ENCODE data around the gene RNASET2.
"Not testable (repeated sequence)": the region's sequence is repeated elsewhere in the genome, so short reads cannot be mapped to it uniquely, and the experiment has no call there.

RNASET2 gene

DNA sequence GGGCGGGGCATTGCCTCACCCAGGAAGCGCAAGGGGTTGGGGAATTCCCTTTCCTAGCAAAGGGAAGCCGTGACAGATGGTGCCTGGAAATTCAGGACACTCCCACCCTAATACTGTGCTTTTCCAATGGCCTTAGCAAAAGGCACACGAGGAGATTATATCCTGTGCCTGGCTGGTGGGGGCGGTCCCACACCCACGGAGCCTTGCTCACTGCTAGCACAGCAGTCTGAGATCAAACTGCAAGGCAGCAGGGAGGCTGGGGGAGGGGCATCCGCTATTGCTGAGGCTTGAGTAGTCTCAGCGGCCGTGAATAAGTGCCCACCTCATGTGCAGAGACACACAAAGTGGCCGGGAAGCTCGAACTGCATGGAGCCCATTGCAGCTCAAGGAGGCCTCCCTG lies 71.4 kb downstream of the RNASET2 start:
- not testable (repeated sequence) for H3K27me3 ChIP-seq (ENCODE audit: control insufficient read depth, insufficient read depth, low read length); H3K9me3 ChIP-seq (replicated peaks; ENCODE audit: low read length); H3K9ac ChIP-seq (ENCODE audit: low read depth, low read length); H3K4me2 ChIP-seq (ENCODE audit: low read length); H3K4me3 ChIP-seq (ENCODE audit: low read length); H3K36me3 ChIP-seq (ENCODE audit: insufficient read depth, low read length); H3K4me1 ChIP-seq (ENCODE audit: control insufficient read depth, insufficient read depth, low read length)

GRCh38 chr6:166879594-166879993 lies 76.8 kb downstream of the RNASET2 start:
- Histone ChIP-seq H3K4me1 (ENCODE audit: control insufficient read depth, insufficient read depth, low read length) (no peaks in the 10 kb centered on the region), H3K4me2 (ENCODE audit: low read length) (no peak overlapping the region), H3K9me3 (replicated peaks; ENCODE audit: low read length) (no peaks in the 10 kb centered on the region), H3K4me3 (ENCODE audit: low read length) (no peak overlapping the region), H3K36me3 (ENCODE audit: insufficient read depth, low read length) (no peaks in the 10 kb centered on the region), H3K9ac (ENCODE audit: low read depth, low read length) (no peak overlapping the region), H3K27me3 (ENCODE audit: control insufficient read depth, insufficient read depth, low read length) (no peaks in the 10 kb centered on the region)

Small RNA genes lying within 50 kb of the gene (small RNA-seq; reads per million reads assigned to genes)
- gene MIR3939 = 0.49 reads per million

All from skeletal muscle satellite cell (primary cell).